ENCODE data around the gene PKN3.
"Not testable (repeated sequence)": the region's sequence is repeated elsewhere in the genome, so short reads cannot be mapped to it uniquely, and the experiment has no call there.

Gene PKN3

DNA sequence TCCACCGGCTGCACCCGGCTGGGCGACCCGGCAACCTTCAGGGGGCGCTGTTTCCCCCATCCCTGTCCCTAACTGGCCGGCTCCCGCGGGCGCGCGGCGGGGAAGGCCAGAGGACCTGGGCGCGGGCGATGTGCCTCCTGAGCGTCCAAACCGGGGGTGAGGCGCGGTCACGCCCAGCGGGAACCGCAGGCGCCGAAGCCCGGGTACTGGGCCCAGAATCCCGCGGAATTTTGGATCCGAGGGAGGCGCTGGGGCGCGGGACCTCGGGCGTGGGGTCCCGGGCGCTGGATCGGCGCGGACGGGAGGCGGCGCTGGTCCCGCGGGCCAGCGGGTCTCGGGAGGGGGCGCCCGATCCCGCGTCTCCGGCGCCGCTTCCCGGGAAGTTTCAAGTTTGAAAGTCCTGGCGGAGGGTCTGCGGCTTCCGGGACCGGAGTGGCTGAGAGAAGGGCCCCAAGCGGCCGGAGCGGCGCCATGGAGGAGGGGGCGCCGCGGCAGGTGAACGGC is at the start of gene PKN3:
PKN3 (plus strand) TSS at position 59 of the 504 bp plus-strand sequence; CDS start at position 472, 413 bp downstream.
- DNase-seq = peak; percentile 92 to 96

DNA sequence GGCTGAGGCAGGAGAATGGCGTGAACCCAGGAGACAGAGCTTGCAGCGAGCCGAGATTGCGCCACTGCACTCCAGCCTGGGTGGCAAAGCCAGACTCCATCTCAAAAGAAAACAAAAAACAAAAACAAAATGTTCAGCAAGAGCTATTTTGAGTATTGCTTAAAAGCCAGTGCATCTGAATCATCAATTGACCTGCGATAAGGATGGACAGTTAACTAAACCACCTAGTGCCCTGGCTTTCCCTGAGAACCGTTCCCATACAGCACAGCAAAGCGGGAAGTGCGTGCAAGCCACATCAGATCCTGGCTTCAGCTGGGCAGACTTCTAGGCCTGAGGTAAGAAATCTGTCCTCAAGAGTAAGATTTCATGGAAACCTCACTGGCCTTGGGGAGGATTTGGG is 48.4 kb upstream of the PKN3 start:
- DNase-seq = no peak

DNA sequence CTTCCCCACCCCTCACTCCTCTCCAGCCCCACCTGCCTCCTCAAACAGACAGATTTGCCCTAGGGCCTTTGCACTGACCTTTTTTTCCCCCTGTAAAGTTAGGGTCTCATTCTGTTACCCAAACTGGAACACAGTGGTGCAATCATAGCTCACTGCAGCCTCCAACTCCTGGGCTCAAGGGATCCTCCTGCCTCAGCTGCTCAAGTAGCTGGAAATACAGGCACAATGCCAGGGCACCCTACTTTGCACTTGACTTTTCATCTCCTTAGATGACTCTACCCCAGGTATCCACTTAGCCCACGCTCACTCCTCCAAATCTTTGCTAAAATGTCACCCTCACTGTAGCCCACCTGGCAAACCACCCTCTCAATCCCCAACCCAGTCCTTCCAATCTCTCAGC is 47.8 kb upstream of the PKN3 start:
- no peak for DNase-seq

DNA sequence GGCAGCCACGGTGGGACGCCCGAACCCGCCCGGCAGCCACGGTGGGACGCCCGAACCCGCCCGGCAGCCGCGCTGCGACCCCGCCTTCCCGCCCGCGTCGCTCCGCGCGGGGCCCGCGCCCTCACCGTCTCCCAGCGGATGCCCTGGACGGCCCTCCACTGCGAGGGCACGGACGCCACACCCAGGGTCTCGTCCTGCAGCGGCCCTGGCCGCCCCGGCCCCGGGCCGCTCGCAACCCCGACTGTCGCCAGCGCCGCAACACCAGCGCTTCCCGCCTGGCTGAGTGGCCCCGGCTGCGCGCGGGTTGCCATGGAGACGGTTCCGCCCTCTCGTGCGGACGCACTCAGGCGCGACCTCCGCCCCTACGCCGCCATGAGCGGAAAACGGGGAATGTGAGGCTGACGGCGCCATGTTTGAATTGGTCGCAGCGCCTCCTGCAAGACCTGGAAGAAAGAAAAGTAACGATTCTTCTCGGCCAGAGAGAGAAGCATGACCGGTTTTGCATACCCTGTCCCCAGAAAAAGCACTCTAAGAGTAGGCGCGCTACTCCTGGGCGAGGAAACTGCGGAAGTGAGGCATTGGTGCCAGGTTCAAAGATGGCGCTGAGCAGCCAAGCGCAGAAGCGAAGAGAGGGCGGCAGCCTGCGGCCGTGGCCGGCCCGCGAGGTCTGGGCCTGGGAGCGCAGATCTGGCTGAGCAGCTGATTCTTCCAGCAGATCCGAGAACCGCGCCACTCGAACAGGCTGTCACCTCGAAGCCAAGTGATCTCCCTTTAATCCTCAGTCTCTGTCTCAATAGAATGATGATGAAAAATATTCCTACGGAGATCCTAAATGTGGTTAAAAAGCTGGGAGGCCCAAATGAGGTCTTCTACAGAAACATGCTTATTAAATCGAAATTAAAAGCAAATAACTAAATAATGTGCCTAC is 45.6 kb upstream of the PKN3 start, which contains the start of gene DYNC2I2:
DYNC2I2 (minus strand) TSS at position 432 of the 928 bp plus-strand sequence; CDS start at position 311, 121 bp downstream.
- peak; percentile 97 to 98 for DNase-seq

DNA sequence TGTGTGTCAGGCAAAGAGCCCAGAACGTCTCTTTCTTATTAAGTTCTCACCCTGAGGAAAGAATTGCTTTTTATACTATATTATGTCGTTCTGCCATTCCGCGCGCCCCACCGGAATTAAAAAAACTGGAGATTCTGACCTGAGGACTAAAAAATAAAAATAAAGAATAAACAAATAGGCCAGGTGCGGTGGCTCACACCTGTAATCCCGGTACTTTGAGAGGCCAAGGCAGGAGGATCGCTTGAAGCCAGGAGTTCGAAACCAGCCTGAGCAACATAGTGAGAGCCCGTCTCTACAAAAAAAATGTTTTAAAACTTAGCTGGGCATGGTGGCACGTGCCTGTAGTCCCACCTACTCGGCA is 45.0 kb upstream of the PKN3 start:
- no peak for DNase-seq

DNA sequence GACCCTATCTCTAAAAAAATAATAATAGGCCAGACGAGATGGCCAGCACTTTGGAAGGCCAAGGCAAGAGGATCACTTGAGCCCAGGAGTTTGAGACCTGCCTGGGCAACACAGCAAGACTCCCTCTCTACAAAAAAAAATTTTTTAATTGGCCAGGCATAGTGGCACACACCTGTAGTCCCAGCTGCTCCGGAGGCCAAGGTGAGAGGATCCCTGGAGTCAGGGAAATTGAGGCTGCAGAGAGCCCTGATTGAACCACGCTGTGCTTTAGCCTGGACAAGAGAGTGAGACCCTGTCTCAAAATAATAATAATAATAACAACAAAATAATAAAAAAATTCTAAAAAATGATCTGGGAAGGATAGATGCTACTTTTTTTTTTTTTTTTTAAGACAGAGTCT is 44.5 kb upstream of the PKN3 start:
- DNase-seq = no peak

DNA sequence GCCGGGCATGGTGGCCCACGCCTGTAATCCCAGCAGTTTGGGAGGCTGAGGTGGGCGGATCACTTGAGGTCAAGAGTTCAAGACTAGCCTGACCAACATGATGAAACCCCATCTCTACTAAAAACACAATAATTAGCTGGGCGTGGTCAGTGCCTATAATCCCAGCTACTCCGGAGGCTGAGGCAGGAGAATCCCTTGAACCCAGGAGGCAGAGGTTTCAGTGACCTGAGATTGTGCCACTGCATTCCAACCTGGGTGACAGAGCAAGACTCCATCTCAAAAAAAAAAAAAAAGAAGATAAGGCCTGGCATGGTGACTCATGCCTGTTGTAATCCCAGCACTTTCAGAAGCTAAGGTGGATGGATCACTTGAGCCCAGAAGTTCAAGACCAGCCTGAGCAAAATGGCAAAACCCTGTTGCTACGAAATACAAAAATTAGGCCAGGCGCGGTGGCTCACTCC is 35.8 kb upstream of the PKN3 start:
- DNase-seq = not testable (repeated sequence)

DNA sequence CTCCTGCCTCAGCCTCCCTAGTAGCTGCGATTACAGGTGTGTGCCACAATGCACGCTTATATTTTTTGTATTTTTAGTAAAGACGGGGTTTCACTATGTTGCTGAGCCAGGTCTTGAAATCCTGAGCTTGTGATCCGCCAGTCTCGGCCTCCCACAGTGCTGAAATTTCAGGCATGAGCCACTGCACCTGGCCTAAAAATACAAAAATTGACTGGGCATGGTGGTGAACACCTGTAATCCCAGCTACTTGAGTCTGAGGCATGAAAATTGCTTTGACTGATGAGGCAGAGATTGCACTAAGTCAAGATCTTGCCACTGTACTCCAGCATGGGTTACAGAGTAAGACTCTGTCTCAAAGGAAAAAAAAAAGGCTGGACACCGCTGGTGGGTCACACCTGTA is 32.5 kb upstream of the PKN3 start:
- DNase-seq = no peak

DNA sequence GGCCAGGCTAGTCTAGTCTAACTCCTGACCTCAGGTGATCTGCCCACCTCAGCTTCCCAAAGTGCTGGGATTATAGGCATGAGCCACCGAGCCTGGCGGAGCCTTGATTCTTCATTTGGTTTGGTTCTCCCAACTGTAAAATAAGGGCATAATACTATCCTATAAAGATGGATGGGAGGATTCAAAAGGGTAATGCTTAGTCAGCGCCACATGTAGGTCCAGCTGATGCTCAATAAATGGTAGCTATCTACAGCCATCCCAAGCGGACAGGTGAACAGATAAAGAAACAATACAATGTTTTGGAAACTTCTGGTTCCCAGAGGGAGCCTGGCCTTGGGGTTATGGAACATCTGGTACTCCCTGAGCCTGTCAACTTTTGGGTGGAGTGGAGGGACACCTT is 26.9 kb upstream of the PKN3 start:
- DNase-seq = no peak

DNA sequence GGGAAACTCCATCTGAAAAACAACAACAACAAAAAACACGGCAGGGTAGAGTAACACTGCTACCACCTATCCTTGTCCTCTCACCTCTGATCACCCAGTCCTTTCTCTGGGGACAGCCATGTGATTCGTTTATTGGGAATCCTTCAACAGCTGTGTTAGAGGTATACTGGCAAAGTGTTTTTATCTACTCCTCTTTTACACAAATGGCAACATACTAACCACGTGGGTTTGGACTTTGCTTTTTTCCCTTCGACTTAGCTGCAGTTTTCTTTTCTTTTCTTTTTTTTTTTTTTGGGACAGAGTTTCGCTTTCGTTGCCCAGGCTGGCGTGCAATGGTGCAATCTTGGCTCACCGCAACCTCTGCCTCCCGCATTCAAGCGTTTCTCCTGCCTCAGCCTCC is 24.5 kb upstream of the PKN3 start:
- DNase-seq = no peak

DNA sequence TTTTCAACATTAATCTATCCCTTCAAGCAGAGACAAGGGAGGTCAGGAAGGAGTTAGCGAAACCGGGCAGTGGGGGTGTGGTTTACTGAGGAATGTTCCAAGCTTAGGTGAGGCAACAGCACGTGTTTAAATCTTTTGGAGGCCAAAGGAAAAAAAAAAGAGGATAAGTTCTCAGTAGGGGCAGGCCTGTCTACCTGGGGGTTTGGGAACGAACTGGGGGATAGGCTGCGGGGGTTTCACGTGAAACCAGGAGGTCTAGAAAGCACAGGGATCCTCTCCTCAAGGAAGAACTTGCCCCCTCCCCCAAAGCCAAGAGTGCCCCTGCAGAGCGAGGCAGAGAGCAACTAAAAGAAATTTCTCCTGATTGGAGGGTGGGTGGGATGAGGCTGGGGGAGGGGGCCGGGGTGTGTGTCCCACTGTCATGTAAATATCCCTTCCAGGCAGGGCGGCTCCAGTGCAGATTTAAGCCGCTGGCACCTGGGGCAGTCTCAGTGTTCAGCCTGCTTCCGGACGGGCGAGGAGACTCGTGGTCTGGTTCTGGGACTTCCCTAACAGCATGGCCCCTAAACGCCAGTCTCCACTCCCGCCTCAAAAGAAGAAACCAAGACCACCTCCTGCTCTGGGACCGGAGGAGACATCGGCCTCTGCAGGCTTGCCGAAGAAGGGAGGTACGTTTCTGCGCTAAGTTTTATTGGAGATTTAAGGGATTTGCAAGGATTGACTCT is 18.8 kb upstream of the PKN3 start:
- peak; percentile 44 to 46 for DNase-seq

DNA sequence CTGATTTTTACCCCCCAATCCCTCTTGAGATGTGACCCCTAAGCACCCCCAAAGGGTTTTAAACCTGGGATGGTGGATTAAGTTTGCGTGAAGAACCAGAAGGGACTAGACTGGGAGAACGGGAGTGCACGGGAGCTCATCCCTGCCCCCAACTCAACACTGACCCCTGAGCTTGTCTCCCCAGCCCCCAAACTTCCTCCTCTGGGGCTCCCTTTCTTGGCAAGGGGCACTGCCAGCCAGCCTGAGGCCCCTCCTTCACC is 18.3 kb upstream of the PKN3 start:
- DNase-seq = no peak

DNA sequence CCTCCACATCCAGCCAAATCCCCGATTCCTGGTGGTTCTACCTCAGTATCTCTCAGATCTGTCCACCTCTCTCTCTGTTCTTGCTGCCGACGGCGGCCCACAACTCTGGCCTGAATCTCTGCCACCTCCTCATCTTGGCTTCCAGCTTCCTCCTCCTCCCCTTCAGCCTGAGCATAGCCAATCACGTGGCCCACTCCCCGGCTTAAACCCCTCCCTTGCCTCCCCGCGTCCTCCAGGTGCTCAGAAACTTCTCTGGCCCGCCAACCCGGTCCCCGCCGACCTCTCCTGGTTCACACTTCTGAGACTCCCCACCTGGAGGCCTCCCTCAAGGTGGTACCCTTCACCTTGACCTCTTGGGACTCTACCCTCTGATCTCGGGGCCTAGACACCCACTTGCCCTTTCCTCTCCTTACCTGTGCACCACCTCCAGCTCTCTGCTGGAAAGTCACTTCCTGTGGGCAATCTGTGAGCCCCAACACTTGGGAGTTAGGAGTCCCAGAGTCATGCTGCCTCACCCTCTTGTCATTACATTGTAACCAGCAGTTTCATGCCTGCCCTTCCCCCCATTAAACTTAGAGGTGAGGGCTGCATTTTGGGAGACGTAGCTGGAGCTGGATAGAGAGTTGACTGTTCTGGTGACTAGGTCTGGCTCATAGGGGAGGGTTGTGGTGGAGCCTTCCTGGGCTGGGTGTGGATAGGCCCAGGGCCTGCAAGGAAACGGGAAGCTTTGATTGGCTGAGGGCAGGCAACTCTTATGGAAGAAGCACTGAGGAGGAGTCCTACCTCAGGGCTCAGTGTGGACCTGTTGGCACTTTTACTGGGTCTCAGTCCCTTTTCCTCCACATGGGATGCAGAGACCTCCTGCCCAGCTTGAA is 17.7 kb upstream of the PKN3 start:
- DNase-seq = peak; percentile 80 to 82

DNA sequence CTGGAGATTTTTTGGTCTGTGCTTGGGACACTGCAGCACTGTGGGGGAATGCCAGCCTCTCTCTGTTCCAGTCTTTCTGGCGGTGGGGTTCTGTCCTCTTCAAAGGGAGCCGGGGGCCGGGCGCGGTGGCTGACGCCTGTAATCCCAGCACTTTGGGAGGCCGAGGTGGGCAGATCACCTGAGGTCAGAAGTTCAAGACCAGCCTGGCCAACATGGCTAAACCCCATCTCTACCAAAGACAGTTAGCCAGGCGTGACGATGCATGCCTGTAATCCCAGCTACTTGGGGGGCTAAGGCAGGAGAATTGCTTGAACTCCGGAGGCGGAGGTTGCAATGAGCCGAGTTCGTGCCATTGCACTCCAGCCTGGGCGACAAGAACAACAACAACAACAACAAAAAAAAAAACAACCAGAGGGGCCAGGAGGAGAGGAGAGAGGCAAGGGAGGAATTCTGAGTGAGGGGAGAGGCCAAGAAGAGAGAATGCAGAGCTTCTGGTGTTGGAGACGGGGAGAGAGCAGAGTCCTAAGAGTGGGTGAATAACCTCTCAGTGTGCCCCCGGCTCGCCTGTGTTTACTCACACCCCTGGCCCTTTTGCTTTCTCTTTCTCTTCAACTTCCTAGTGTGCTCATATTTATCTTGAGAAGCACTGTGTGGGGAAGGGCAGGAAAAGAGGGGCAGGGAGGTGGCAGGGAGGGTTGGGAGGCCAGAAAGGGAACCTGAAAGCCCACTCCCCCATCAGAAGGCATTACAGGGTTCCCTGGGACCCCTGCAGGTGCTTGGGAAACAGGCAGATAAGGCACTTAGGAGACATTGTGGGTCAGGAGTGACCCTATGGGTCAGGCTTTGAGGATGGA is 16.4 kb upstream of the PKN3 start:
- DNase-seq = peak; percentile 37 to 53

DNA sequence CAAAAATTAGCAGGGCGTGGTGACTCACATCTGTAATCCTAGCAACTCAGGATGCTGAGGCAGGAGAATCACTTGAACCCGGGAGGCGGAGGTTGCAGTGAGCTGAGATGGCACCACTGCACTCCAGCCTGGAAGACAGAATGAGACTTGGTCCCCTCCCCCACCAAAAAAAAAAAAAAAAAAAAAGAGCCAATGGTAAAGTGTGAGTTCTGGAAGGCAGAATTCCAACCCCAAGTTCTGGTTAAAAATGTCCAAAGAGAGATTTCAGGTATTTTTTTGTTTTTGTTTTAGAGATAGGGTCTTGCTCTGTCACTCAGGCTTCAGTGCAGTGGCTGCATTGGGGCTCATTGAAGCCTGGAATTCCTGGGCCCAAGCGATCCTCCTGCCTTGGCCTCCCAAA is 14.8 kb upstream of the PKN3 start:
- DNase-seq = no peak

DNA sequence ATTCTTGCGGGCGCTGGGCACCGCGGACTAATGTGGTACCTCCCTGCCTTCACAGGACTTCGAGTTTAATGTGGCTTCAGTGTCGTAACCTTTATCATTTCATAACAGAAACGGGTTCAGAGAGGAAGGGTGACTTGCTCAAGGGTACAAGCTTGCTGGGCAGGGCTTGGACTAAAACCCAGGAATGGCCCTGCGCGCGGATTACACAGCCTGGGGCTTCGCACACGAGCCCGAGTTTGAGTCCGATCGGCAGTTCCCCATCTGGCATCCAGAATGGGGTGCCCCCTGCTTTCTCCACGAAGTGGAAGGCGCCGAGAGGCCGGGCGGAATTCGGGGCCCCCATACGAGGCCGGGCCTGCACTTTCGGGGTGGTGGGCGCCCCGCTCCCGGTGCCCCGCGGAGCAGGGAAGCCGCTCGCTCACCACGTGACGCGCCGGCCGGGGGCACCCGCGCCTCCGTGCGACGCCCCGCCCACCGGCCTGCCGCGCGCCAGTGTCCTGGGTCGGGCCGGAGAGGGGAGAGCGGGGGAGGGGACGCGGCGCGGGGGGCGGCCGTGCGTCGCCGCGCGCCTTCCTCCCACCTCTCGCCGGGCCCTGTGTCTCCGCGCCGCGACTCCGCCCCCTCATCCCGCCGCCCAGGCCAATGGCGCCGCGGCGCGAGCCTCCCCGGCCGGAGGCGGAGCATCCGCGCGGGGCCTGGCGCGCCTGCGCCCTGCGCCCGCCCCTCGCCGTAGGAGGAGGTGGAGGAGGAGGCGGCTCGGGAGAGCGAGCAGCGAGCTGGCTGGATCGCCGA is 13.6 kb upstream of the PKN3 start, which contains the start of gene SET:
SET (plus strand) TSS at position 722 of the 792 bp plus-strand sequence. CDS start 361 bp downstream, outside the sequence.
- peak; percentile 91 to 97 for DNase-seq

DNA sequence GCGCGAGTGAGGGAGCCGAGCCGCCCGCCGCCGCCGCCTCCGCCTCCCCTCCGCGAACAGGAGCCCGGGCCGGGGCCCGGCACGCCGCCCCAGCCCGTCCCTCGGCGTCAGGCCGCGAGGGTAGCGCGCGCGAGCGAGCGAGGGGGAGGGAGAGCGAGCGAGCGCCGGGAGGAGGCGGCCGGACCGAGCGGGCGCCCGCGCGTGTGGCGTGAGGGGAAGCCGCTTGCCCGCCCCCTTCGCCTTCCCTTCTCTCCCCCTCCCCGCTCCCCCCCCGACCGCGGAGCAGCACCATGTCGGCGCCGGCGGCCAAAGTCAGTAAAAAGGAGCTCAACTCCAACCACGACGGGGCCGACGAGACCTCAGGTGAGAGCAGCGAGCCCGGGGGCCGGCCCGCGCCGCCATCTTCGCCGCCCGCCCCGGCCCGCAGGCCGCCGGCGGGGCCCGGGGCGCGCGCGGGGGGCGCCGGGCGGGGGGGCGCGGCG is 13.0 kb upstream of the PKN3 start:
- DNase-seq = peak; percentile 54 to 64

DNA sequence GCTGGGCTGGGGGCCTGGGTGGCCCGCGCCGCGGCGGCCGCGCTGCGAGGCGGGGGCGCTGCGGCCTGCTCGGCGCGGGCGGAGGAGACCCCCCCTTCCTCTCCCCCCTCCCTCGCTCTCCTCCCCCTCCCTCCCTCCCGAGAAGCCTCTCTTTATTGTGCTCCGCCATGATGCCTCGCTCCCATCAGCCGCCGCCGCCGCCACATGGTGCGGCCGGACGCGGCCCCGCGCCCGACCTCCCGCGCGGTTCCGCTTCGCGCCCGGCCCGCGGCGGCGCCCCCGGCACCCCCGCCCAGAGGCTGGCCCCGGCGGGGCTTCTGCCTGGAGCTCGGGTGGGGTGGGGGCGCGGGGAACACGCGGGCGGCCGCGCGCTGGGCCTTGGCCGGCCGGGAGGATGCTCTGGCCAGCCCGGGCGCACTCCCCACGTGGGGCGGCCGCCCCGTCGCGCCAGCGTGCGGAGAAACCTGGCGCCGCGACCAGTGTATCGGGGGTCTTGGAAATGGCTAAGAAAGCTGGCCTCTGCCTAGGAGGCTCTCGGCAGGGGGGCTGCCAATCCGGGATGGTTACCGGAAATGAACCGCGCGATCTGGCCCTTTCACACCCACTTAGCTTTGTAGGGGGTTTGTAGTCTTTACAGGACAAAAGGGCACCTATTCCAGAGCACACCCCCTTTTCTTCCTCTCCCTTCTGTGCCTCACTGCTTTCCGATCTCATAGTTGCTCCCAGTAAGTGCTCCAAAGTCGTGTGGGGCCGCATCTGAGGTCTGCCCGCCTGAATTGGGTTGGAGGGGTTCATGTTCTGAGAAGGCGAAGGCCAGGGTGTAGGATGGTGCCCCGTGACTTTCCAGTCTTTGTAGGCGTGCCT is 12.3 kb upstream of the PKN3 start:
- peak; percentile 46 to 60 for DNase-seq

DNA sequence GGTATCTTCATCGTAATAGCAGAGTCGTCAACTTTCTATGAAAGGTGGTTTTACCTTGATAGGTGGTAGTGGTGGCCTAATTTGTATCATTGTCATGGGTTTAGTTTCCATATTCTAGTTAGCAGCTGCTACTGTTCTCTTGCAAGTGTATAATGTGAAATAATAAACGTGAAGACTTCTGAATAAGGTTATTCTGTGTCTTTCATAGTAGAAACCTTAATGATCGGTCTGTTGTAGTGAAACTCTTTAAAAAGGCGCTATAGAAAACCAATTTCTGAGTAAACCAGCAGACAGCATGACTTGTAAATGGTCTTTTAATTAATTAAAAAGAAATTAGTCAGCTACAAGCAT is 11.6 kb upstream of the PKN3 start:
- DNase-seq = no peak

DNA sequence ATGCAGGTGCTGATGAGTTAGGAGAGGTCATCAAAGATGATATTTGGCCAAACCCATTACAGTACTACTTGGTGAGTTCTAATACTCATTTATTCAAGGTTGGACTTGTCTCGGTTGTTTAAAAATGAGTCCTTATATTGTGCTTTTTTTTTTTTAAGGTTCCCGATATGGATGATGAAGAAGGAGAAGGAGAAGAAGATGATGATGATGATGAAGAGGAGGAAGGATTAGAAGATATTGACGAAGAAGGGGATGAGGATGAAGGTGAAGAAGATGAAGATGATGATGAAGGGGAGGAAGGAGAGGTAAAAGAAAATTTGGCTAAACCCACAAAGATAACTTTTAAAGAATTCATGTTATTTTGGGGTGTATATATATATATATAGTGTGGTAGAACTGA is 8.6 kb upstream of the PKN3 start:
- not testable (repeated sequence) for DNase-seq

Measured in stimulated activated CD4-positive, alpha-beta T cell treated with anti-CD3 and anti-CD28 coated beads, Interleukin-2, amount 100 ng/mL, for 24 hours (primary cell).